ENCODE measurements around the gene TWIST2.

Gene TWIST2

DNA sequence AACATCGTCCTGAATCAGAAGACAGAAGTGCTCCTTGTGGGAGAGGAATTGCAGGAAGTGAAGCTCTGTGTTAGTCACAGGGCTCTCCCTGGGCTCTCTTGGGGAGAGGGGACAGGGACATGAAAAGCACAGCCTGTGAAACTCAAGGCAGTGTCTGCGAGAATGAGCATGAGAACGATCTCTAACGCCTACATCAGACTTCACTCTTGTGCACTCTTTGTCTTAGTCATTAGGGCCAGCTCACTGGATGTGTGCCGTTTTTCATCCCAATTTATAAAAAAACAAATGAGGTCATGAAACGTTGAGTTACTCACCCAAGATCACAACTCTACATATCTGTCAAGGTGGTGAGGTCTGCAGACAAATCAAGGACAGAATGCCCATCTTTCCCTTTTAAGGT is 27.0 kb upstream of the TWIST2 start:
- Histone ChIP-seq H3K9me2 (replicated peaks; ENCODE audit: insufficient read depth, low read length) (no peaks in the 10 kb centered on the region), H3K9me3 (replicated peaks; ENCODE audit: insufficient read depth, low read length) (no peaks in the 10 kb centered on the region), H2AFZ (ENCODE audit: low read length) (no peak overlapping the region), H3K36me3 (replicated peaks; ENCODE audit: insufficient read depth, low read length) (no peaks in the 10 kb centered on the region), H3K4me3 (ENCODE audit: low read length) (no peak overlapping the region), H3K27ac (ENCODE audit: low read length) (no peak overlapping the region), H3K4me1 (ENCODE audit: low read length) (no peaks in the 10 kb centered on the region), H3K9ac (ENCODE audit: low read length) (no peak overlapping the region), H4K20me1 (ENCODE audit: insufficient read depth, low read length) (no peaks in the 10 kb centered on the region), H3K79me2 (ENCODE audit: low read length) (no peaks in the 10 kb centered on the region), H3F3A (ENCODE audit: insufficient read depth, low read length) (no peaks in the 10 kb centered on the region), H3K4me2 (ENCODE audit: low read depth, low read length) (no peak overlapping the region), H3K27me3 (replicated peaks; ENCODE audit: insufficient read depth, low read length) (no peaks in the 10 kb centered on the region)
- TF ChIP-seq EZH2phosphoT487 (IDR thresholded peaks at IDR 0.05; ENCODE audit: low read length) (no peak), EZH2 (optimal IDR thresholded peaks at IDR 0.05; ENCODE audit: low read depth, low read length) (no peak)
- TF ChIP-seq, protein P1, sequence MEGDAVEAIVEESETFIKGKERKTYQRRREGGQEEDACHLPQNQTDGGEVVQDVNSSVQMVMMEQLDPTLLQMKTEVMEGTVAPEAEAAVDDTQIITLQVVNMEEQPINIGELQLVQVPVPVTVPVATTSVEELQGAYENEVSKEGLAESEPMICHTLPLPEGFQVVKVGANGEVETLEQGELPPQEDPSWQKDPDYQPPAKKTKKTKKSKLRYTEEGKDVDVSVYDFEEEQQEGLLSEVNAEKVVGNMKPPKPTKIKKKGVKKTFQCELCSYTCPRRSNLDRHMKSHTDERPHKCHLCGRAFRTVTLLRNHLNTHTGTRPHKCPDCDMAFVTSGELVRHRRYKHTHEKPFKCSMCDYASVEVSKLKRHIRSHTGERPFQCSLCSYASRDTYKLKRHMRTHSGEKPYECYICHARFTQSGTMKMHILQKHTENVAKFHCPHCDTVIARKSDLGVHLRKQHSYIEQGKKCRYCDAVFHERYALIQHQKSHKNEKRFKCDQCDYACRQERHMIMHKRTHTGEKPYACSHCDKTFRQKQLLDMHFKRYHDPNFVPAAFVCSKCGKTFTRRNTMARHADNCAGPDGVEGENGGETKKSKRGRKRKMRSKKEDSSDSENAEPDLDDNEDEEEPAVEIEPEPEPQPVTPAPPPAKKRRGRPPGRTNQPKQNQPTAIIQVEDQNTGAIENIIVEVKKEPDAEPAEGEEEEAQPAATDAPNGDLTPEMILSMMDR (IDR thresholded peaks at IDR 0.05; ENCODE audit: low read length): no peak
- no peak for DNase-seq

DNA sequence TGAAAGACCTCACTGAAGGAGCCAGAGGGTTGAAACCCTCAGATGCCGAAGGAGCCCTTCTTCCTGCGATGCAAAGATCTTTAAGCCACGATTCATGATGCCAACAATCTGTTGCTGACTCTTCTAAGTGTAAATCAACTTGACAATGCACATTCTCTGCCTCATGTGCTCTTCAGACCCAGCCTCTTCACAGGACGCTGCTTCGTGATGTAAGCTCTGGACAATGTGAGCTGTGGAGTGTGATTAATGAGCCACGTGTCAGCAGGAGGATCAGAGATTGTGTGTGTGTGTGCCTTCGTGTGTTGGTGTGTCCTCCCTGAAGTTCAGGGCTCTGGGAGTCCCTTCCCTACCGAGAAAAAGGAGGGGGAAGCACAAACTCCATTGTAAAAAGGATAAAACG is 26.5 kb upstream of the TWIST2 start:
- H3K27me3 ChIP-seq (replicated peaks; ENCODE audit: insufficient read depth, low read length): no peaks in the 10 kb centered on the region
- H3K9me2 ChIP-seq (replicated peaks; ENCODE audit: insufficient read depth, low read length): no peaks in the 10 kb centered on the region
- no peak for DNase-seq
- no peak overlapping the region for H3K4me3 ChIP-seq (ENCODE audit: low read length)
- H3K9me3 ChIP-seq (replicated peaks; ENCODE audit: insufficient read depth, low read length): no peaks in the 10 kb centered on the region
- no peaks in the 10 kb centered on the region for H3F3A ChIP-seq (ENCODE audit: insufficient read depth, low read length)
- H3K4me1 ChIP-seq (ENCODE audit: low read length): no peaks in the 10 kb centered on the region
- TF ChIP-seq EZH2 (optimal IDR thresholded peaks at IDR 0.05; ENCODE audit: low read depth, low read length) (no peak), EZH2phosphoT487 (IDR thresholded peaks at IDR 0.05; ENCODE audit: low read length) (no peak)
- TF ChIP-seq, protein P1 (IDR thresholded peaks at IDR 0.05; ENCODE audit: low read length): no peak
- no peak overlapping the region for H2AFZ ChIP-seq (ENCODE audit: low read length)
- no peaks in the 10 kb centered on the region for H3K36me3 ChIP-seq (replicated peaks; ENCODE audit: insufficient read depth, low read length)
- no peaks in the 10 kb centered on the region for H4K20me1 ChIP-seq (ENCODE audit: insufficient read depth, low read length)
- no peaks in the 10 kb centered on the region for H3K79me2 ChIP-seq (ENCODE audit: low read length)
- no peak overlapping the region for H3K9ac ChIP-seq (ENCODE audit: low read length)
- no peak overlapping the region for H3K27ac ChIP-seq (ENCODE audit: low read length)
- no peak overlapping the region for H3K4me2 ChIP-seq (ENCODE audit: low read depth, low read length)

DNA sequence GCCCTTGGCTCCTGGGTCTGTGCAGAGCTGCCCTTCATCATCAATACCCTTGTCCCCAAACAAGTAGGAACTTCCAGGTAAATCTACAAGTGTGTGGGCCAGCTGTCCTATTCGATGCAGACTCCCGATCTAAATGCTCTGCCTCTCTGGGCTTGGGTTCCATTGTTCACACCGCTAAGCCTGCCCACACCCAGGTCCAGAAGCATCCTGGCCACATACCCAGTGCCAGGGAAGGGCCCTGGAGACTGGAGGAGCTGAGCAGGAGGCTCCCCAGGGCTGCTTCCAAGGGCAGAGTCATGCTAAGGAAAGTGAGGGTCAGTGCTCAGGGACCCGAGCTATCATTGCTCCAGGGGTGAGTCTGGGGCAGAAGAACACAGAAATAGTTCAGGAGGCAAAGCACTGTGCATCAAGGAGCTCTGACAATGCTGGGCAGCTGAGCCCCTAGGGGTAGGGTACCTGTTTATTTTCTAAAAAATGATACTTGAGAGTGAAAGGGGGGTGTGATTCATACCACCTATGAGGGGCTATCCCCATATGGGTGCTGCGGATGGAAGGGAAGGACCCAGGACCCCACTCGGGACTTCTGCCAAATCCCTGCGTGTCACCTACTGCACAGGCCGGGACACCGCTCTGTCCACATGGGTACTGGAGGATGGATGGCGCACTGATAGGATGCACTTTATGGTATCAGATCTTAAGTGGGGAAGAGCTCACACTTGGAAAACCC is 25.8 kb upstream of the TWIST2 start:
- Histone ChIP-seq H3K4me1 (ENCODE audit: low read length) (no peaks in the 10 kb centered on the region), H3K9me2 (replicated peaks; ENCODE audit: insufficient read depth, low read length) (no peaks in the 10 kb centered on the region)

More for the DNA sequence above, 25.8 kb upstream of the TWIST2 start:
- H3K27me3 ChIP-seq (replicated peaks; ENCODE audit: insufficient read depth, low read length): no peaks in the 10 kb centered on the region
- no peaks in the 10 kb centered on the region for H3K9me3 ChIP-seq (replicated peaks; ENCODE audit: insufficient read depth, low read length)
- H3K79me2 ChIP-seq (ENCODE audit: low read length): no peaks in the 10 kb centered on the region
- no peaks in the 10 kb centered on the region for H3K36me3 ChIP-seq (replicated peaks; ENCODE audit: insufficient read depth, low read length)
- H3K9ac ChIP-seq (ENCODE audit: low read length): no peak overlapping the region
- no peak overlapping the region for H2AFZ ChIP-seq (ENCODE audit: low read length)
- no peak for DNase-seq
- no peaks in the 10 kb centered on the region for H3F3A ChIP-seq (ENCODE audit: insufficient read depth, low read length)
- H3K27ac ChIP-seq (ENCODE audit: low read length): no peak overlapping the region
- no peak overlapping the region for H3K4me3 ChIP-seq (ENCODE audit: low read length)
- no peaks in the 10 kb centered on the region for H4K20me1 ChIP-seq (ENCODE audit: insufficient read depth, low read length)
- H3K4me2 ChIP-seq (ENCODE audit: low read depth, low read length): no peak overlapping the region
- TF ChIP-seq EZH2 (optimal IDR thresholded peaks at IDR 0.05; ENCODE audit: low read depth, low read length) (no peak), EZH2phosphoT487 (IDR thresholded peaks at IDR 0.05; ENCODE audit: low read length) (no peak)
- TF ChIP-seq, protein P1 (IDR thresholded peaks at IDR 0.05; ENCODE audit: low read length): no peak
